ENCODE results near the gene MPST.

- TF ChIP-seq, protein P1, sequence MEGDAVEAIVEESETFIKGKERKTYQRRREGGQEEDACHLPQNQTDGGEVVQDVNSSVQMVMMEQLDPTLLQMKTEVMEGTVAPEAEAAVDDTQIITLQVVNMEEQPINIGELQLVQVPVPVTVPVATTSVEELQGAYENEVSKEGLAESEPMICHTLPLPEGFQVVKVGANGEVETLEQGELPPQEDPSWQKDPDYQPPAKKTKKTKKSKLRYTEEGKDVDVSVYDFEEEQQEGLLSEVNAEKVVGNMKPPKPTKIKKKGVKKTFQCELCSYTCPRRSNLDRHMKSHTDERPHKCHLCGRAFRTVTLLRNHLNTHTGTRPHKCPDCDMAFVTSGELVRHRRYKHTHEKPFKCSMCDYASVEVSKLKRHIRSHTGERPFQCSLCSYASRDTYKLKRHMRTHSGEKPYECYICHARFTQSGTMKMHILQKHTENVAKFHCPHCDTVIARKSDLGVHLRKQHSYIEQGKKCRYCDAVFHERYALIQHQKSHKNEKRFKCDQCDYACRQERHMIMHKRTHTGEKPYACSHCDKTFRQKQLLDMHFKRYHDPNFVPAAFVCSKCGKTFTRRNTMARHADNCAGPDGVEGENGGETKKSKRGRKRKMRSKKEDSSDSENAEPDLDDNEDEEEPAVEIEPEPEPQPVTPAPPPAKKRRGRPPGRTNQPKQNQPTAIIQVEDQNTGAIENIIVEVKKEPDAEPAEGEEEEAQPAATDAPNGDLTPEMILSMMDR (IDR thresholded peaks at IDR 0.05), result no peak
- no peak for TF ChIP-seq POLR2A (IDR thresholded peaks at IDR 0.05)
Measured at GRCh38 chr22:36985211-36985889, 34.2 kb upstream of the MPST start.

All from adrenal gland (tissue), 5 donors.